Measurements from ENCODE around the gene CWC15.

DNA sequence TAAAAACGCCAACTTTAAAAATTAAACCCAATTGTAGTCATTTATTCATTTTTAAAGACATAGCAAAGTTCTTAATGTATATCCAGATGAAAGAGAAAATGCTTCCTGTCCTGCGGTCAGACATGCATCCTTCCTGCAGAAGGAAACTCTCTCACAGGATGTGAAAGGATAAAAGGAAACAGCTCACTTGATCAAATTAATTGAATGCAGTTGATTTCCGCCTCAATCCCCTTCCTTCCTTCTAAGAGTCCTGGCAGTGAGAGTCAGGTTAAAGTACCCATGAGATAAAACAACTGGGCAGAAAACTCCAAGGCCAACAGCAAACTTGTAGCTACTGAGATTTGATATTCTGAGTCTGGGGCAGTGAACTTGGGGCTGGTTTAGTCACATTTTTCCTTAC, 38.5 kb downstream of the CWC15 start:
- no peak for TF ChIP-seq CTCF (IDR thresholded peaks at IDR 0.05)
- no peak for TF ChIP-seq RFX5 (IDR thresholded peaks at IDR 0.05; ENCODE audit: low read length)
- no peak for TF ChIP-seq POLR2AphosphoS5 (IDR thresholded peaks at IDR 0.05; ENCODE audit: low read depth, low read length)
- TF ChIP-seq, protein P1, sequence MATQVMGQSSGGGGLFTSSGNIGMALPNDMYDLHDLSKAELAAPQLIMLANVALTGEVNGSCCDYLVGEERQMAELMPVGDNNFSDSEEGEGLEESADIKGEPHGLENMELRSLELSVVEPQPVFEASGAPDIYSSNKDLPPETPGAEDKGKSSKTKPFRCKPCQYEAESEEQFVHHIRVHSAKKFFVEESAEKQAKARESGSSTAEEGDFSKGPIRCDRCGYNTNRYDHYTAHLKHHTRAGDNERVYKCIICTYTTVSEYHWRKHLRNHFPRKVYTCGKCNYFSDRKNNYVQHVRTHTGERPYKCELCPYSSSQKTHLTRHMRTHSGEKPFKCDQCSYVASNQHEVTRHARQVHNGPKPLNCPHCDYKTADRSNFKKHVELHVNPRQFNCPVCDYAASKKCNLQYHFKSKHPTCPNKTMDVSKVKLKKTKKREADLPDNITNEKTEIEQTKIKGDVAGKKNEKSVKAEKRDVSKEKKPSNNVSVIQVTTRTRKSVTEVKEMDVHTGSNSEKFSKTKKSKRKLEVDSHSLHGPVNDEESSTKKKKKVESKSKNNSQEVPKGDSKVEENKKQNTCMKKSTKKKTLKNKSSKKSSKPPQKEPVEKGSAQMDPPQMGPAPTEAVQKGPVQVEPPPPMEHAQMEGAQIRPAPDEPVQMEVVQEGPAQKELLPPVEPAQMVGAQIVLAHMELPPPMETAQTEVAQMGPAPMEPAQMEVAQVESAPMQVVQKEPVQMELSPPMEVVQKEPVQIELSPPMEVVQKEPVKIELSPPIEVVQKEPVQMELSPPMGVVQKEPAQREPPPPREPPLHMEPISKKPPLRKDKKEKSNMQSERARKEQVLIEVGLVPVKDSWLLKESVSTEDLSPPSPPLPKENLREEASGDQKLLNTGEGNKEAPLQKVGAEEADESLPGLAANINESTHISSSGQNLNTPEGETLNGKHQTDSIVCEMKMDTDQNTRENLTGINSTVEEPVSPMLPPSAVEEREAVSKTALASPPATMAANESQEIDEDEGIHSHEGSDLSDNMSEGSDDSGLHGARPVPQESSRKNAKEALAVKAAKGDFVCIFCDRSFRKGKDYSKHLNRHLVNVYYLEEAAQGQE (IDR thresholded peaks at IDR 0.05; ENCODE audit: low read depth, low read length) = no peak
- no peak; a peak in 1 of 4 replicates for TF ChIP-seq EP300 (IDR thresholded peaks at IDR 0.05; ENCODE audit: borderline replicate concordance in 1 of 2, low read depth in 1 of 2, low read length in 1 of 2)
- no peak for TF ChIP-seq RAD21 (IDR thresholded peaks at IDR 0.05; ENCODE audit: low read length)
- no peak for TF ChIP-seq TCF12 (IDR thresholded peaks at IDR 0.05)
